Ammon's horn (tissue), 1 donor: ENCODE data around the gene ARX.
A peak's percentile ranks its signal among the peaks of the same experiment; 100 is the strongest.

Experiments
- DNase-seq: peaks from one replicate; pipeline ENCODE4 v3.0.0-alpha.2; 2016; ENCODE audit warnings: low spot score

The ARX gene

GRCh38 chrX:25015486-25016360, at the start of gene ARX:
Gene ARX (minus strand): TSS chrX:25015965. CDS start chrX:25015737, 228 bp downstream.
- DNase-seq: peak; percentile 69

- no peak for DNase-seq
Measured at GRCh38 chrX:25059273-25059672, 43.5 kb upstream of the ARX start.

- DNase-seq: no peak
Measured at GRCh38 chrX:25052798-25053534, 37.2 kb upstream of the ARX start.

- DNase-seq: no peak
Measured at GRCh38 chrX:25049971-25050370, 34.2 kb upstream of the ARX start.

GRCh38 chrX:25049357-25049756, 33.6 kb upstream of the ARX start:
- no peak for DNase-seq

GRCh38 chrX:25048178-25048577, 32.4 kb upstream of the ARX start:
- DNase-seq: no peak

GRCh38 chrX:25043192-25043591, 27.4 kb upstream of the ARX start:
- no peak for DNase-seq

GRCh38 chrX:25039036-25039435, 23.3 kb upstream of the ARX start:
- DNase-seq: no peak

- no peak for DNase-seq
Measured at GRCh38 chrX:25034889-25035288, 19.1 kb upstream of the ARX start.

GRCh38 chrX:25029288-25029825, 13.6 kb upstream of the ARX start:
- no peak for DNase-seq

- no peak for DNase-seq
Measured at GRCh38 chrX:25028726-25029125, 13.0 kb upstream of the ARX start.

- DNase-seq: no peak
Measured at GRCh38 chrX:25026576-25026975, 10.8 kb upstream of the ARX start.

GRCh38 chrX:25025615-25026014, 9.8 kb upstream of the ARX start:
- no peak for DNase-seq

GRCh38 chrX:25023908-25024307, 8.1 kb upstream of the ARX start:
- DNase-seq: no peak

GRCh38 chrX:25022499-25023325, 6.9 kb upstream of the ARX start:
- DNase-seq: no peak

- DNase-seq: no peak
Measured at GRCh38 chrX:25020905-25021449, 5.2 kb upstream of the ARX start.

- DNase-seq: no peak
Measured at GRCh38 chrX:25020391-25020904, 4.7 kb upstream of the ARX start.

- no peak for DNase-seq
Measured at GRCh38 chrX:25019707-25020390, 4.1 kb upstream of the ARX start.

- no peak for DNase-seq
Measured at GRCh38 chrX:25018682-25019081, 2.9 kb upstream of the ARX start.

- no peak for DNase-seq
Measured at GRCh38 chrX:25017667-25018247, 2.0 kb upstream of the ARX start.
